GM12873 (cell line): Measurements from ENCODE around the gene GNPAT.

ENCODE experiments used
- CTCF ChIP-seq: IDR thresholded peaks from 2 replicates; pipeline ENCODE4 v1.5.1; 2012; ENCODE audit warnings: low read depth, mild to moderate bottlenecking, moderate library complexity, low read length, control low read depth; ENCODE audit not compliant: insufficient read depth; ENCODE audit errors: missing control alignments

Gene GNPAT

GRCh38 chr1:231240883-231241735 is at the start of gene GNPAT:
GNPAT (plus strand) TSS chr1:231241212; CDS start chr1:231241379, 167 bp downstream.
- no peak for TF ChIP-seq CTCF

DNA sequence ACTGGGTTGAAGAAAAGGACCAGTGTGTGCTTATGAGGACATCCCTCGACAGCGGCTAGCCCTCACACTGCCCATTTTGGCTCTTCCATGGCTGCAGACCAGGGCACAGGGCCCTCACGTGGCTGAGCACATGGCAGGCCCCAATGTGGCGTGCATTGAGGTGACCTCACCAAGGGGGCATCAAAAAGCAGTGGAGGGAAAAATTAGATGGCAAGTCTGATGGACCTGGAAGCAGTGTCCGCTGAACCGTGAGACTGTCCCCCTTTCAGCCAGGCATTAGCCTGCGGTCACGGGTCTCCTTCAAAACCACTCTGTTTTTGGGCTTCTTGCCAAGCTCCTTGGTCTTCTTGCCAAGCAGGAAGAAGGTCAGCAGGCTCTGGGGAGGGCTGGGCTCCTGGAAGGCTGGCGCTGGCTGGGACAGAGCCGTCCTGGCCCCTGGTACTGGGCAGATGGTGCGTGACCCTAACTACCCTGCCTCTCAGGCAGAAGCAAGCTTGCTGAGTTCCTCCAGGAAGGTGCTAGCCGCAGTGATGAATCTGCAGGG is 48.3 kb upstream of the GNPAT start:
- no peak for TF ChIP-seq CTCF

- no peak for TF ChIP-seq CTCF
Observed at GRCh38 chr1:231193710-231194340, 47.2 kb upstream of the GNPAT start.

DNA sequence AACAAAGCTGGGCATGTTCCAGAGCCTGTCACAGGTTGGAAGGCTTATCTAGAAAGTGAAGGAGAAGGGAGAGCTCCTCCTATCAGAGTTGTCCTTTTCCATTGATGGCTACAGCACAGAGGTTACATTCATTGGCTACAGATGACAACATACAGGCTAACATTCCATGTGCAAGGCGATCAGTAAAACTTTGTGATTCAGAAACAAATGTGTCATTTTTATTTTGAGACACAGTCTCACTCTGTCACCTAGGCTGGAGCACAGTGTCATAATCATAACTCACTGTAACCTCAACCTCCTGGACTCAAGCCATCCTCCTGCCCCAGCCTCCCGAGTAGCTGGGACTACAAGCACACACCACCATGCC is 46.6 kb upstream of the GNPAT start:
- TF ChIP-seq CTCF: no peak

DNA sequence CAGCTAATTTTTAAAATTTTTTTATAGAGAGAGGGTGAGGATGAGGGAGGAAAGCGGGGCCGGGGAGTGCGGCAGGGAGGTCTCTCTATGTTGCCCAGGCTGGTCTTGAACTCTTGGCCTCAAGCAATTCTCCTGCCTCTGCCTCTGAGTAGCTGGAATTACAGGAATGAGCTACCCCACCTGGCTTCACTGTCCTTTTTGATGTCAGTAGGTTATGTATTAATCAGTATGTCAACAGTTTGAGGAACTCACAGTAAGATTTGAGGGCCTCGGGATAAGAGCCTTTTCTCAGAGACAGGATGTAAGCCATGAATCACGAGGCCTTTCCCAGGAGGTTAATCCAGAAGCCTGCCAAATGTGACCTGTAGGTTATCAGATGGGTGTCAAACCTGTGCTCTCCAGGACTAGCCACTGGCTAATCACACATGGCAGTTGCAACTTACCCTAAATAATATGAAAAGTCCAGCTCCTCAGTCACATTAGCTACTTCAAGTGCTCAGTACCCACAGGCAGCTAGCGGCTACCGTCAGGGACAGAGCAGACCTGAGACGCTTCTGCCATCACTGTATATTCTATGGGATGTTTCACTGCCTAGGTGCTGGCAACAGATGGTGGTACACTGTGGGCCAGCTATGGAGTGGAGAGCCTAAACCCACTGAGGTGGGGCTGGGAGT is 46.0 kb upstream of the GNPAT start:
- TF ChIP-seq CTCF: no peak

- no peak for TF ChIP-seq CTCF
Observed at GRCh38 chr1:231196307-231196706, 44.7 kb upstream of the GNPAT start.

DNA sequence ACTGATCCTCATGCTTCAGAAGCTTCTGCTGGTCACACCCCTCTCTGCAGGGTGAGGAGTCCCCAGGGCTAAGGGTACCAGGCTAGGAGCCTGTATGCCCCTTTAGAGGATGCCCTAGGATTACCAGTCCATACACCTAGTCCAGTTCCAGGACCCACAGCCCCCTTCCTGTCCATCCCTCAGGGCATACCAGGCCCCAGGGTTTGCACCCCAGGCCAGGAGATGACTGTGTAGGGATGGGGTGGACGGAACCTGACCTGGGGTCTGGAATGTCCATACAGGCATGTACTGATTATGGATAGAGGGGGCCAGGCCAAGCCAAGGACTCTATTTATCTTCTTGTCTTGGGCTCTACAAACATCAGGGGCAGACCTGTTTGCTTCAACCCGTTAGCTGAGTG is 44.3 kb upstream of the GNPAT start:
- no peak for TF ChIP-seq CTCF
